Right hindlimb (tissue), 1 donor: ENCODE measurements around the gene DDX60.
"Not testable (repeated sequence)": the region's sequence is repeated elsewhere in the genome, so short reads cannot be mapped to it uniquely, and the experiment has no call there.

Experiments
- DNase-seq: peaks from one replicate; pipeline ENCODE4 v3.0.0-alpha.2; 2018

The DDX60 gene

DNA sequence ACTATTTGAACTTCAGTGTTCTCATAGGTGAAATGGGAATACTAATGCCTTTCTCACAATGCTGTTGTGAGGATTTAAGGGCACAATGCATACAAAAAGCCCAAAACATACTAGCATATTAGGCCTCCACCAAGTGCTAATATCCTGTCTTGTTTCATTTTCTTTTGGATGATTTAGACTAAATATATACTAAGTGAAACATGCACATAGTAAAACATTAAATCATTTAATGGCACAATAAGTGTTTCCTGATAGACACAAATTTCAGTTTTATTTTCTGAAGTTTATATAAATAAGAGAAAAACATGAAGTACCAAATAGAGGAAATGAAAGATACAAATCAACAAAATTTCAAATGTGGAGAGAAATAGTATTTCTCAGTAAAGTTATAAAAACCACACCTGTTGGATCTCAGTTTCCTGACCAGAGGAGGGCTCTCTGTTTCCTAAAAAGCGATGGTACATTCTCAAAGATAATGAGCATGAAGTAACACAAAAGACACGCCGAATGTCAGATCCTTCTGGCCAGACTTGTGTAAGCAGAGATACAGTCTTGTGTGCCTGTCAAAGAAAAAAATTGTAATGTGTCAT is 25.1 kb downstream of the DDX60 start:
- DNase-seq = no peak

DNA sequence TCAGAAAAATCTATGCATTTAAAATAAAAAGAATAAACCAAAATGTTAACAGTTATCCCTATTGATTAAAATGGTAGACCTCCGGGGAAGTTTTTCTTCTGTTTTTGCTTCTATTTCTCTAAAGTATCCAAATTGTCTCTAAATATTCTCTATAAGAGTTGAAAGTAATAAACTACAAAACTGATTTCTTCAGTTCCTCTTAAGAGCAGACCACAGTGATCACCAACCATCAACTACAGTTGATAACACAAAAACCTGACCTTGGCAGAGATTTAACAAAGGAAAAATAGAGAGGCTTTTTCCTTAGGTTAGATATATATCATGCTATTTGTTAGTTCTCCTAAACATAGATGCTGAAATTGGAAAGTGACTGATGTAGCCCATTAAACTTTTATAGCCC is 27.3 kb downstream of the DDX60 start:
- DNase-seq = no peak

DNA sequence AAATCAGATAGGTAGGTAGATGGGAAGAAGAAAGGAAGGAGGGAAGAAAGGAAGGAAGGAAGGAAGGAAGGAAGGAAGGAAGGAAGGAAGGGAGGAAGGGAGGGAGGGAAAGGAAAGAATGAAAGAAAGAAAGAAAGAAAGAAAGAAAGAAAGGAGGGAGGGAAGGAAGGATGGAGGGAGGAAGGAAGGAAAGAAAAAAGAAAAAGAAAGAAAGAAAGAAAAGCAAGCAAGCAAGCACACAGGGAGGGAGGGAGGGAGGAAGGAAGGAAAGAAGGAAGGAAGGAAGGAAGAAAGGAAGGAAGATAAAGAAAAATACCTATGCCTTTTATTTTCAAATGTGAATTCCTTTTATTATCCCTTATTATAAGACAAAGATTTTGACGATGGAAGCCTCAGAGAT is 32.7 kb downstream of the DDX60 start:
- DNase-seq = not testable (repeated sequence)

DNA sequence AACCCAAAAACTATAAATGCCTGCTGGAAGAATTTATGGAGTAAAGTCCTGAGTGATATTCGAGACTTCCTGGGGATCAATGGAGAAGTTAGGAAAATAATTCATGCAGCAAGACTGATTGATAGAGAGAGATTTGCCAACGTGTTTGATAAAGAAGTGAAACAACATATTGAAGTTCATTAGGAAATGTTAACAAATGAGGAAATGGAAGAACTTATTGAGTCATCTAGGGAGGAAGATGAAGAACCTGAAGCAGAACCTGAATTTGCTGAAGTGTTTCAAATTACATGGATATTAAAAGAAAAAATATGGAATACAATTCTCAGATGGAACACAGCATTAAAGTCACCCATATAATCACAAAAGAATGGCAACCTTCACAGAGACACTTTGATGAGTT is 39.0 kb downstream of the DDX60 start:
- no peak for DNase-seq

DNA sequence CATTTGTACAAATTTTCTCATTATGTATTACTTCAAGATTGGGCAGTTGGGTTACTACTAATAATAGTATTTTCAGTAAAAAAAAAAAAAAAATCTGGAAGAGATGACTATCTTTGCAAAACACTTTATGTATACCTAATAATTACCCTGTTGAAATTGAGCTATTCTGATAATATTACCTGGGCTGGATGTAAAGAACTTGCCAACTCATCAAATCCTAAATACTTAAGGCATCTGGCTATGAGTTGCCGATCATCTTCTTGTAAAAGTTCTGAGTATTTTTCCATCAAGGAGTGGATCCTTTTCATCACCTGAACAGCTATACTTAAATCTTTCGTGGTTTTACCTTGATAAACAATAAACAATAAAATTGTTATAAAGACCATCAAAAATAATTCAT is 42.7 kb downstream of the DDX60 start:
- no peak for DNase-seq

DNA sequence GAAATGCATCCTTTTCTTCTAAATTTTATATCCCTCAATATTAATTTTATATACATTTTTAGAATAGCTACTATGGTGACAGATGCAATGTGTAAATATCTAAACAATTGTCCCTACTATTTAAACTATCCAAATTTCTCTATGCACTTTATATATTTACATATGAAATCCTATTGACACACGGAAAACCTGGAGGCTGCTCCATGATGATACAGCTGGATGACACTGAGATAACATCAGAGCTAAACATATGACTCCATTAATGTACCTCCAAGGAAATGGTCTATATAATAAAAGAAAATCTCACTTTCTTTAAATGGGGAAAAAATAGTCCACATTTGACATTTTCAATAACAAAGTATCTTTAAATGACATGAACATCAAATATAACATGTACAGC is 43.7 kb downstream of the DDX60 start:
- DNase-seq = no peak

DNA sequence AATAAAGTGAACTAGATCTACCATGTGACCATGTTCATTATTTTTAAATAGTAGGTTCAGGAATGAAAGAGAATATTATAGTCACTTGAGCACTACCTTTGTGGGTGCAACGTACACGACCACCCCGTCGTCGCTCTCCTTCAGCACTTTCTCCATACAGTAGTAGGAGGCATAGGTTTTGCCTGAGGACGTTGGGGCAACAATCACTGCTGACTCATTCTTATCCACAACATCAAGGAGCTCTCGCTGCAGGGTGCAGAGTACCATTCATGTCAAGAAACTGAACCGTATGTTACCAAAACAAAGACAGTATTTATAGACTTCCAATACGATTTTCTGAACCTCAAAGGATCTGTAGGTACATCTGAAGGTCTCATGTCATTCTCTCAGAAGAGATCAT is 44.7 kb downstream of the DDX60 start:
- no peak for DNase-seq

DNA sequence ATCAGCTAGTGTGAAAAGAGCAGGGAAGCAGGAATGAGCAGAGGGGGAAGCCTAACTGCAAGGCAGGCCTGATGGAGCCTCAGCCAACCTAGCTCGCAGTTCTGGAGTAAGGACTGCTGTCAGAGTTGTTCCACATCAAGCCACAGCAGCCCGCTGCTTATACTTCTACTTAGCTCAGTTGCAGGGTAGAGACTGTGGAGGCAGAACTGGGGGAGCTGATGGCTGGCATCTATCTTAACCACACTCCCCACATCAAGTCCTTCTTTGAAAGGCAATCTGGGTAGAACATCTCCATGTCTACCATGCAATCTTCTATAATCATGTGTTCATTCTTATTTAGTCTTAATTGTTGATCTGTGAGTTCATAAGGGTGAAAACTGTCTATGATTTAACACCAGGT is 46.1 kb downstream of the DDX60 start:
- no peak for DNase-seq

DNA sequence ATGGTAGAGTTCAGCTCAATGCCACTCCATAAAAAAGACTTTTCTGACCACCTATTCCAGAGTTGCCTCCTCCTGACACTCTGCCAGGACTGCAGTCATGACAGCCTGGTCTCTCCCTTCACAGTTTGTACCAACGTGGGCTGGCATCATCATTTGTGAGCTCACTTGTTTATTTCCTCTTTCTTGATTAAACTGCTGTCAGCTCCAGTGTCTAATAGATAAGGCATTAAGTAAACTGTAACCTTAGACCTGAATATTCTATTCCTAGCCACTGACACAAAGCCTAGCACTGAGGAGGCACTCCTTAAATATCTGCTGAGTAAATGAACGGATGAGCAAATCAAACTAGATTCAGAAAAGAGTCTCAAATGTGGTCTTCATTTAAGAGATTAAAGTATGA is 48.7 kb downstream of the DDX60 start:
- no peak for DNase-seq

DNA sequence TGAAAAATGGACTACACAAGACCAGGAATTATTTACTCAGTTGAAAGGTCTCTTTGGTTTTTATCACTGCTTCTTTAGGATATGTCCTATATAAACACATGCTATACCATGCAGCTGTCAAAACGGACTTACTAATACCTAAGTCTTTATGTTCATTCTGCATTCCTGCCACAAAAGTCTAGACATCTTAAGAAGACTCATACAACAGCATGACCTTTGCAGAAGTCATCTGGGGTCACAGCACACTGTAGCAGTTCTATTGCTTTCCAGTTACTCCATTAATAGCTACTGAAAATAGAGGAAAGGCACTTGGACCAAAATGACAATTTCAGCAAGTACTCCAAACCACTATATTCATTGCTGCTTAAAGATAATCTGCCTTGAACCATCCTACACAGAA is 53.2 kb downstream of the DDX60 start:
- no peak for DNase-seq

DNA sequence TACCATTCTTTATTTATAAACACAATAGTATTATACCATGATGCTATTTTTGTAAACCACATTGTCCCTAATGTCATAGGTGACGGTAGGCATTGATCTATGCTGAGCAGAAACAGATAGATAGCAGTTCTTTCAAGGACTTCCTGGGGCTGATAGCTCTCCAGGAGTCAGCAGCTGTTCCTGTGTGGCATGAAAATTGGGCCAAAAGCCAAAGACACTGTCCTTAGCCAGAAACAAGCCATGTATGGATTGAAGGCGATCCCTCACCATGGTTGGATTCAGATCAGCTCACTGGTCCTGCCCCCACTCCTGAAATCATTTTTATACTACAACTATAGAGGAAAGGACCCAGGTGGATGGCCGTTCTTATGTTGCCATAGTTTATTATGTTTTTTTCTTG is 53.6 kb downstream of the DDX60 start:
- DNase-seq = peak; percentile 30

DNA sequence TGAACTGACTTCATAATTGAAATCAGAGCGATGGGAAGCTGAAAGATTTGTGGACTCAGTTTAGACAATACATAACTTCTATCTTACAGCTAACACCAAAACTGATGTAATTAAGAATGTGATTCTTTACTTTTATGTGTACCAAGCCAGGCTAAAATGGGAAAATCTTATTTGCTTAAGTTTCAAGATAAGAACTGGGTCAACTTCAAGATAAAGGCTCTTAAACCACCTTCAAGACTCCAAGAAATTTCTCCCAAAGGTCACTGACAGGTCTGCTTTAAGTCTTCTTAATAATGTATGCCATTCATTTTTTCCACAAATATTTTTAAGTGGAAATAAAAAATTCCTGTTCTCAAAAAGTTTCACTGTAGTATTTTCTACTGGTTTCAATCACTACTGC is 55.5 kb downstream of the DDX60 start:
- DNase-seq = no peak

DNA sequence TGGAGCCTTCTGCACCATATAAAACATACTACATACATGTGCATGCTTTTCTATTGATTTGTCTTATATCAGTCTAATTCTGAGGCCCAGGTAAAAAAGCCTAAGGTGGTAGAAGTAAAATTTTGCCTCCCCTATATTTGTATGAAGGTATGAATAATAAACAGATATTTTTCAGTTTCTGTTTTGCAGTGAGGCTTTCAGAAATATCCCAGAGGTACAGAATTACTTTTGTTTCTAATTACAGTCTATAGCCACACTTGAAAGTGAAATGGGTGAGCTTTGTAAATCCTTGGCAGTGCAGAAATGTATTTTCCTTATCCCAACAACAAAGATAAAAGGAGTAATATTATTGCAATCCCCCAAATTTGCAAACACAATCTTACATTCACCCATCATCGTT is 59.5 kb downstream of the DDX60 start:
- DNase-seq = no peak

DNA sequence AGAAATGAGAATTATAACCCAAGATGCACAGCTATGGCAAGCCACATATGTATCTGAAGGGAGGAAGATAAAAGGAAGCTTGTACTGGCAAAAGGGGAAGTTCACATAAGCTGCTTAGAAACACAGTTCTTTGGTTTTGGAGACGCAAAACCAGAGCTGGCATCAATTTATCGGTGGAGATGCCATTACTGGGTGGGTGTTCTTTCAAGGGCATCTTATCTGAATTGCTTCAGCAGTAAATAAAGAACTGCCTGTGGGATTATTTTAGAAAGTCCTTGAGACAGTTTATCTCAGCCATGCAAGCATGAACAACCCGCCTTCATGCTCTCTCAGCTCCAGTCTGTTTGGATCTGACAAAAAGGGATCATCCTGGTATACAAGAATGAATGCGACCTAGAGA is 60.8 kb downstream of the DDX60 start:
- DNase-seq = no peak

DNA sequence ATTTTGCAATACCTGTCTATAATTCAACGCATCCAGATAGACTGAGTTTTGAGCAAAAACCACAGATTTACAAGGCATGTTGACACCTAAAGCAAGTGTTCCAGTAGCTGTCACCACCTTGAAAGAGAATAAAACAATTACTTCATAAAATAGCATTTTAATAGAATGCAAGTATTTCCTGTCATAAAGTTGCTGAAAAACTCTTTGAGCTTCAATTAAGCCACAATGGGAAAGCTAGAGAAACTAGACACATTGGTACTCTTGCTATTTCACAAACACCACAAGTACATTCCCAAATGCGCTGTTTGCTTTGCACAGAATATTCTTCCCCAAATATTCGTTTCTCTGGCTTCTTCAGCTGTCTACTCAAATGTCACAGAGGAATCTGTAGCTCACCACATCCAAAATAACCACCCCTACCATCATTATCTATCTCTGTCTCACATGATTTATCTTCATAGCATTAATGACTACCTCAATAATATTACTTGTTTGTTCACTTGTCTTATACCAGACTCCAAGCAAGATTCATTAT is 70.3 kb downstream of the DDX60 start:
- no peak for DNase-seq

DNA sequence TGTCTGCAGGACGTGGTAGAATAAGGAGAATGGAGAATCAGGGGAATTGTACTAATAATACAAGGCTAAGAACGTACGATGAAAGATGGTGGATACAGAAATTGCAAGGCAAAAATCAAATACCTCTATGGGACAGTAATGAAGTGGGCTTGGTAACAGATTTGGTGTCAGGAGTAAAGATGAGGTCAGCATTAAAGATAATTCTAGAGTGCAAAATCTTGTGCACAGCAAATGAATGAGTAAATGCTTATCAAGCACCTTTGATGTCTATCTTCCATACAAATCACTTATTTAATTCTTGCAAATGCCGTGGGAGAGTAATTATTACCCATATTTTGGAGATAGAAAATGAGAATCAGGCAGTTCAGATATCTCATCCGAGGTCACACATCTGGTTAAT is 70.9 kb downstream of the DDX60 start:
- no peak for DNase-seq

DNA sequence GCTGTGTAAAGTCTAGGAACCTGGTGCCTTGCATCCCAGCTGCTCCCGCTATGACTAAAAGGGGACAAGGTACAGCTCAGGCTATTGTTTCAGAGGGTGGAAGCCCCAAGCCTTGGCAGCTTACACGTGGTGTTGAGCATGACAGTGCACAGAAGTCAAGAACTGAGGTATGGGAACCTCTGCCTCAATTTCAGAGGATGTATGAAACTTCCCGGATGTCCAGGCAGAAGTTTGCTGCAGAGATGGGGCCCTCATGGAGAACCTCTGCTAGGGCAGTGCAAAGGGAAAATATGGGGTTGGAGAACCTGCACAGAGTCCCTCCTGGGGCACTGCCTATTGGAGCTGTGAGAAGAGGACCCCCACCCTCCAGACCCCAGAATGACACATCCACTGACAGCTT is 76.6 kb downstream of the DDX60 start:
- no peak for DNase-seq

DNA sequence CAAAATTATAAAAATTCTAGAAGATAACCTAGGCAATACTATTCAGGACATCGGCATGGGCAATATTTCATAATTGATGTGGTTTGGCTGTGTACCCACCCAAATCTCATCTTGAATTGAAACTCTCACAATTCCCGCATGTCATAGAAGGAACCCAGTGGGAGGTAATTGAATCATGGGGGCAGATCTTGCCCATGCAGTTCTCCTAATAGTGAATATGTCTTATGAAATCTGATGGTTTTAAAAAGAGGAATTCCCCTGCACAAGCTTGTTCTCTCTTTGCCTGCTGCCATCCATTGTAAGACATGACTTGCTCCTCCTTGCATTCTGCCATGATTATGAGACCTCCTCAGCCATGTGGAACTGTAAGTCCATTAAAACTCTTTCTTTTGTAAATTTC is 77.7 kb downstream of the DDX60 start:
- no peak for DNase-seq

DNA sequence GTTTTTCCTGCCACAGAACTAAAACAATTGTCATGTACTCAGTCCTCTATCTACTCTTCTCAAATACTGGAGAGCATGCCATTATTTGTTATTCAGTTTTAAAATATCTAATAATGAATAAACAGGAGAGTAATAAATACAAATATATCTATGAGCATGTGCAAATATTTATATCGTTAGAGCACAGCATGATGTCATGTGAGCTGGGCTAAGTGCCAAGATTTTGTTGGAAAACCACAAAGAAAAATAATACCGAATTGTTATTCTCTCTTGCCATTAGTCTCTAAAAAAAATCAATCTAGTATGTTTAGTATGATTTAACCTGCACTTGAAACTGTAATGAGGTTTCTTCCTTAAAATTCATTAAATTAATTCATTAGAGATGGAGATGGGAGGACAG is 97.3 kb downstream of the DDX60 start:
- peak; percentile 24 for DNase-seq

DNA sequence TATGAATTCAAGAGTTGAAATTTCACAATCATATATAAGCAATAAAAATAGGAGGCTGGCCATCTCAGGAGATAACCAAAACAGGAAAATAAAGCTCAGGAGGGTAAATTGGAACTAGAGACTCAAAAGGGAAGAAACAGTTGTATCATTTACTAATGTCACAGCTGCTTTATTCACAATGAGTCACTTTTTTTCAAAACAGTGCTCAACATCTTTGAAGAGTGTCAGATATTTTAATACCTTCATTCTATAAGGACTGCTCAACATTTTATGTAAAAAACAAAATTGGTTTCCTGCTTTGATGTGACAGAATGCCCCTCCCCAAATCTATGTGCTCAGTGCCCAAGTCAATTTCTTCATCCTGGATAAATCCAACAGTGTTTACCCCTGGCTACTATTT is 97.7 kb downstream of the DDX60 start:
- no peak for DNase-seq

DNA sequence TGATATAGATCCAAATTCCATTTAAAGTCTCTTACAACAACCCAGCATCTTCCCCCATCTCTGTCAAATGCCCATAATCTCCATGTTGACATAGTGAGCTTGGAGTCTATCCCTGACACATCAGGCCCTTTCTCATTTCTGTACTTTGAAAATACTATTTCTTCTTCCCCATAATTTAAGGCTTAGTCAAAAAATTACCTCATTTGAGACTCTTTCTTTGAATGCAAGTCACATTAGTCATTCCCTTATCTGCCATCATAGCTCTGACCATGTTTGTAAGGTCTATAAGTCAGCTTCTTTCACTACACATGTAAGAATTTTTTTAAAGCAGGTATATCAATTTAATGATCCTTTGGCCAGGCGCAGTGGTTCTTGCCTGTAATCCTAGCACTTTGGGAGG is 99.9 kb downstream of the DDX60 start:
- DNase-seq = no peak

DNA sequence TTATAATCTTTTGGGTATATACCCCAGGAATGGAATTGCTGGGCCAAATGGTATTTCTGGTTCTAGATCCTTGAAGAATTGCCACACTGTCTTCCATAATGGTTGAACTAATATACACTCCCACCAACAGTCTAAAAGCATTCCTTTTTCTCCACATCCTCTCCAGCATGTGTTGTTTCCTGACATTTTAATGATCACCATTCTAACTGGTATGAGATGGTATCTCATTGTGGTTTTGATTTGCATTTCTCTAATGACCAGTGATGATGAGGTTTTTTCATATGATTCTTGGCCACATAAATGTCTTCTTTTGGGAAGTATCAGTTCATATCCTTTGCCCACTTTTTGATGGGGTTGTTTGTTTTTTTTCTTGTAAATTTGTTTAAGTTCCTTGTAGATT is 105.0 kb downstream of the DDX60 start:
- not testable (repeated sequence) for DNase-seq

DNA sequence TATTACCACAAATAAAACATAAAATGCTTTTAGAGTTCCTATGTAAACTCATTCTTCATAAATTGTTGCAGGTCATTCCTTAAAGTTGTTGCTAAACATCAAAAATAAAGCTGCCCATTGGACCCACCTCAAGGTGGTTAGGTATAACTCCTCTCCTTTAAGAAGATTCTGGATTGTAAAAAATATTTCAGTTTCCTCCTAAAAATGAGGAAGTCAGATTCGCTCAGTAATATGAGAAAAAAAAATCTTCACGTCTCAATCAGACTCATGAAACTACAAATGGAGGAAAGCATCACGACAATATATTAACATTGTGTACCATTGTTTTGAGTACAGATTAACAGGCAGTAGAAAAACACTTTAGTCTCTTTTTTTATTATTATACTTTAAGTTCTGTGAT is 105.9 kb downstream of the DDX60 start:
- no peak for DNase-seq

DNA sequence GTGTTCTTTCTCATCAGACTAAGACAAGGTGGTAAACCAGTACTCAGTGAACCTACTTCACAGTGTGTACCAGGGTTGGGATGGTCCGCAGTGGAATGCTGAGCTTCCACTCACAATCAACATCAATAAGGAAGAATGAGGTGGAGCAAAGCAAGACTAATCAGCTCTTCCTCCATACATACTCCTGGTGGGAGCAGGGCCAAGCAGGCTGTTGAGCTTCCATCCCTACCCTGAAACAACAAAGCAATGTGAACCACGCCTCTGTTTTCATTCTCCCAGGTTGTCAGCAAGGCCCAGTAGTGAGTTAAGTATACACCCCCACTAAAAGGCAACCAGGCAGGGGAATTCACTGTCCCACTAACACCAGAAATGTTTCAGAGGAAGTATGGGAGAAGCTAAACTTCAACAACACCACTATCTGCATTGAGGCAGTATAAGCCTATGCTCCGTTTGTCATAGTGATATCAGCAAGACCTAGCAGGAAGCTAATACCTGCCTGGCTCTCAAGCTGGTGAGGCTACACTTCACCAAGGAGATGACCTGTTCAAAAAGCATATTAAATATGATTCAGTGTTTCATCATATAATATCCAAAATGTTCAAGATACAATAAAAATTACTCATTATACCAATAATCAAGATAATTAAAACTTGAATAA is 109.5 kb downstream of the DDX60 start:
- DNase-seq = no peak
